Measurements from ENCODE around the gene GPC5. TPM values are rescaled to one million over a fixed set of nuclear protein-coding genes. Genes with fewer than 3 reads are reported as not detected.

GPC5 gene
- polyA plus RNA-seq, 6 donors from 2014 or later: 0.30 to 1.0 (median 0.40) TPM; not detected in 3

GRCh38 chr13:91540158-91540736 lies 141.8 kb downstream of the GPC5 start:
- H3K4me1 Mint-ChIP-seq: no peaks in the 10 kb centered on the region
- no peak overlapping the region for H3K27ac Mint-ChIP-seq
- DNase-seq (no peak), ATAC-seq (ENCODE audit: low read depth in 2 of 2) (no peak)
- no peaks in the 10 kb centered on the region for H3K36me3 Mint-ChIP-seq
- H3K4me3 Mint-ChIP-seq: no peak overlapping the region
- no peaks in the 10 kb centered on the region for H3K27me3 Mint-ChIP-seq
- peaks cover 0 to 5% (median 2%) of the 10 kb centered on the region in 7 donors for H3K9me3 Mint-ChIP-seq

DNA sequence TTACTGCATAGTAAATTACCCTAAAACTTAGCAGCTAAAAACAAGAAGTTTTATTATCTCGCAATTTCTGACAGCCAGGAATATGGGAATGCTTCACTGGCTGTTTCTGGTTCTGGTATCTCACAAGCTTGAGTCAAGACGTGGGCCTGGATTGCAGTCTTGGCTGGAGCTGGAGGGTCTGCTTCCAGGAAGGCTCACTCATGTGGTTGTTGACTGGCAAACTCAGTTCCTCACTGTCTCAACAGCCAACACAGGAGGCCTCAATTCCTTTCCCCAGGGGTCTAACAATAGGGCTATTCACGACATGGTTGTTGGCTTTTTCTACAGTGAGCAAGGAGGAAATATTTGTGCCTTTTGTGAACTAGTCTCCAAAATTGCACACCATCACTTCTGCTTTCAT lies 146.3 kb downstream of the GPC5 start:
- peaks cover 0 to 8% (median 7%) of the 10 kb centered on the region in 7 donors for H3K9me3 Mint-ChIP-seq
- ATAC-seq (ENCODE audit: low read depth in 2 of 2) (no peak), DNase-seq (no peak)
- H3K4me3 Mint-ChIP-seq: no peak overlapping the region
- H3K4me1 Mint-ChIP-seq: no peaks in the 10 kb centered on the region
- H3K36me3 Mint-ChIP-seq: no peaks in the 10 kb centered on the region
- no peaks in the 10 kb centered on the region for H3K27me3 Mint-ChIP-seq
- H3K27ac Mint-ChIP-seq: no peak overlapping the region

DNA sequence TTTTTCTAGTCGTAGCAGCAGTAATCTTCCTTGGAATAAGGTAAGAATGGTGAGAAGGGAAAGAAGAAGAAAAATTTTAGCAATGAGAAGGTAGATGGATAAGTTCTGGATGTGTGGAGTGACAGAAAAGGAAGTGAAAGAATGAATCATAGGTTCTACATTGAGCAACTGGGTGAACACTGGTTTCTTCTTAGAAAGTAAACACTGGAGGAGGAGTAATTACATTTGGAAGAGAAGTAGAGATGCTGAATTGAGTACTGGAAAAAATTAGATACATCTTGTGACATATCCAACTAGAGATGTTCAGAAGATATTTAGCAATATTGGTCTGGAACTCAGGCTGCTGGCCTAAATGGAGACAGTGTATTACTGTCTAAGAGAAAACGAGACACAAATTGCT lies 148.5 kb downstream of the GPC5 start:
- DNase-seq (no peak), ATAC-seq (ENCODE audit: low read depth in 2 of 2) (no peak)
- Mint-ChIP-seq H3K27ac (no peak overlapping the region), H3K4me1 (no peaks in the 10 kb centered on the region), H3K9me3 (peaks cover 5 to 16% (median 10%) of the 10 kb centered on the region in 7 donors), H3K27me3 (no peaks in the 10 kb centered on the region), H3K36me3 (no peaks in the 10 kb centered on the region), H3K4me3 (no peak overlapping the region)

DNA sequence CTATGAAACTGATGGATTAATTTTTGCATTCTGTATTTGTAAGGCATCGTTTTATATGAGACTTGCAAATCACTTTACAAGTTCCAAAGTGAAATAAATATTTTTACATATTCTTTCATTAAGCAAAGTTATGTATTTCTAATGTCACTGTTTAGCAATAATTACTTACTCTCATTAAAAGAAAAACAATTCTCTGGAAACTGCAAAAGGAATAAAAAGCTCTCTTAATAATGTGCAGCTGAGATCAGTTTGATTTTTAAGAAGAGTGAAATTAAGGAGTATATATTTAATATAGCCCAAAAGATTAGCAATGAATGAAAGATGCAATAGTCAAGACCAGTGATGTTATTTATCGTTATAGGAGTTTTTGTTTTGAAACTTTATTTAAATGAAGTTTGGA lies 155.2 kb downstream of the GPC5 start:
- Mint-ChIP-seq H3K4me1 (no peaks in the 10 kb centered on the region), H3K9me3 (peaks cover 9 to 27% (median 13%) of the 10 kb centered on the region in 7 donors)
- no peak for ATAC-seq (ENCODE audit: low read depth in 2 of 2)

GRCh38 chr13:91554101-91554500 lies 155.7 kb downstream of the GPC5 start:
- H3K4me1 Mint-ChIP-seq: no peaks in the 10 kb centered on the region
- DNase-seq: no peak
- no peaks in the 10 kb centered on the region for H3K36me3 Mint-ChIP-seq
- no peak overlapping the region for H3K27ac Mint-ChIP-seq
- no peak for ATAC-seq (ENCODE audit: low read depth in 2 of 2)
- H3K9me3 Mint-ChIP-seq: peaks cover 8 to 27% (median 11%) of the 10 kb centered on the region in 7 donors
- H3K4me3 Mint-ChIP-seq: no peak overlapping the region
- H3K27me3 Mint-ChIP-seq: no peaks in the 10 kb centered on the region

More for the DNA sequence above, 155.2 kb downstream of the GPC5 start:
- no peak for DNase-seq
- Mint-ChIP-seq H3K4me3 (no peak overlapping the region), H3K27me3 (no peaks in the 10 kb centered on the region), H3K36me3 (no peaks in the 10 kb centered on the region), H3K27ac (no peak overlapping the region)

DNA sequence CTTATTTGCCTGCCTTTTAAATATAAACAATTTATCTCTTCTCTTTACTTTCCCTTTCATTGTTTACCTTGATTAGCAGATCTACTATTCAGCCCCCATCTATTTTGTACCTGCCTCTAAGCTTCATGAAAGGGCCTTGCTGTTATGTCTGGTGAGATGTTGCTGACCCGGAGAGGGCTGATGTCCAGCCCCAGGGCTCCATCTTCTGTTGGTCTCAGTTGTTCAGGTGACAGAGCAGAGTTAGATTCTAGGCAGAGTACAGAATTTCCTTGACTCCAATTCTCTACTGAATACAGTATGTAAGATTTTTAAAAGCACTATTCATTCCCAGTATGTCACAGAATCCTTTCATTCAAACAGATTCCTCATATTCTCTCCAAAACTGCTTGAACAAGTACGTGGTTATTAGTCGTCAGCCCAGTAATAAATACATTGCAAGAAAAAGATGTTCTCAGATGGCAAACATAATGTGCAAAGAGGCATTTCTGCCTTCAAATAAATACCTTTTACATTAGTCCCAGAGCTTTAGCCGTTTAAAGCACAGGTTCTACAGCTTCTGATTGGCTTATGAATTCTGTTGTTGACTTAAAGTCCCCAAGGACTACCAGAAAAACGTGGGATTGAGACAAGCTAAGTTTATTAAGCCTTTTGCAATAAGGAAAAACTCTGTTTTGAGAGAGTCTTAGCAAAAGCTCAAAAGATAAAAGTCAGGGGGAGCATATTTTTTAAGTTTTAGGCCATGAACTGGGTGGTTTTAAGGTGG lies 159.1 kb downstream of the GPC5 start:
- ATAC-seq (ENCODE audit: low read depth in 2 of 2) (no peak), DNase-seq (no peak)
- Mint-ChIP-seq H3K4me1 (no peaks in the 10 kb centered on the region), H3K4me3 (no peak overlapping the region), H3K9me3 (peaks cover 2 to 13% (median 8%) of the 10 kb centered on the region in 7 donors), H3K36me3 (no peaks in the 10 kb centered on the region), H3K27ac (peak overlapping the region in 1 of 6 donors; percentile 26), H3K27me3 (no peaks in the 10 kb centered on the region)

DNA sequence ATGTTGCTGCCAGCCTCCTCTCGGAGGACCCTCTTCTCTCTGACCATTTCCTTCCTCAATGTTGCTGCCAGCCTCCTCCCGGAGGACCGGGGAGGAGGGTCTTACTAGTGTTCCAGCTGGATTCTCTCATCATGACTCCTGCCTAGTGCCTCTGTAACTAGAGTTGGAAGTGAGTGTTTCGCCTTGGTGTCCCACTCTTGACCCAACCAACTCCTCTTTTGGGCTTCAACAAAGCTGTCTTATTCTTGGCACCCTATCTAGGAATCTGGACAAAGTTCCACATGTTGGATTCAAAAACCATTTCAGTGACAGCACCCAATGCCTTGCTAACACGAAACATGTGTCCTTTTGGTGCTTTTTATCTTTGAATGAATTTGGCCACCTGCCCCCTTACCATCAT lies 165.4 kb downstream of the GPC5 start:
- ATAC-seq (ENCODE audit: low read depth in 2 of 2): no peak
- Mint-ChIP-seq H3K4me1 (no peaks in the 10 kb centered on the region), H3K9me3 (peaks cover 0 to 7% (median 4%) of the 10 kb centered on the region in 7 donors), H3K4me3 (peak overlapping the region in 2 of 8 donors; percentile 52 to 53), H3K36me3 (no peaks in the 10 kb centered on the region), H3K27ac (no peak overlapping the region), H3K27me3 (no peaks in the 10 kb centered on the region)
- no peak for DNase-seq

- no peak overlapping the region for H3K27ac Mint-ChIP-seq
Measured at GRCh38 chr13:91564396-91564795, 166.0 kb downstream of the GPC5 start.

GRCh38 chr13:91565296-91565695 lies 166.9 kb downstream of the GPC5 start:
- Mint-ChIP-seq H3K9me3 (peaks cover 0 to 6% (median 3%) of the 10 kb centered on the region in 7 donors), H3K36me3 (no peaks in the 10 kb centered on the region), H3K4me3 (no peak overlapping the region), H3K27ac (no peak overlapping the region), H3K27me3 (no peaks in the 10 kb centered on the region), H3K4me1 (no peaks in the 10 kb centered on the region)
- DNase-seq (no peak), ATAC-seq (ENCODE audit: low read depth in 2 of 2) (no peak)

More at GRCh38 chr13:91564396-91564795, 166.0 kb downstream of the GPC5 start:
- no peak for ATAC-seq (ENCODE audit: low read depth in 2 of 2)
- Mint-ChIP-seq H3K4me3 (no peak overlapping the region), H3K4me1 (no peaks in the 10 kb centered on the region), H3K9me3 (peaks cover 0 to 7% (median 4%) of the 10 kb centered on the region in 7 donors), H3K36me3 (no peaks in the 10 kb centered on the region), H3K27me3 (no peaks in the 10 kb centered on the region)
- DNase-seq: no peak

DNA sequence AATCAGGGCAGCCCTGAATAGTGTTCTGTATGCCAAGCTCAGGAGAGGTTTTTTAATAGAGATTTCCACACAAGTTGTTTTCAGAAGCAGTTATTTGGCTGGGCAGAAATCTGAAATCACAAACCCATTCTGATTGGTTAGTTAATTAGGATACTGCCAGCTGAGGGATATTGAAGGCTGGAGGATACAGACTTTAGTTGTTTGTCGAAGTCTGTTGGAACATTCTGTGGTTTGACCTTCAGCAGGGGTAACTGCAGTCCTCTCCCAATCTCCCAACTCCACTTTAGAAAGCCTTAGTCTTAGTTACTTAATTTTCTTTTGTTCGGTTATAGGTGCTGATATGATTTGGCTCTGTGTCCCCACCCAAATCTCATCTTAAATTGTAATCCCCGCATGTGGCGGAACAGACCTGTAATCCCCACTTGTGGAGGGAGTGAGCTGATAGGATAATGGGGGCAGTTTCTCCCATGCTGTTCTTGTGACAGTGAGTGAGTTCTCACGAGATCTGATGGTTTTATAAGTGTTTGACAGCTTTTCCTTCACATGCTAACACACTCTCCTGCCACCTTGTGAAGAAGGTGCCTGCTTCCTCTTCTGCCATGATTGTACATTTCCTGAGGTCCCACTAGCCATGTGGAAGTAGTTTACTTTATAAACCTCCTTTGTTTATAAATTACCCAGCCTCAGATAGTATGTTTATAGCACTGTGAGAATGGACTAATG lies 169.2 kb downstream of the GPC5 start:
- H3K27me3 Mint-ChIP-seq: no peaks in the 10 kb centered on the region
- H3K4me3 Mint-ChIP-seq: no peak overlapping the region
- H3K36me3 Mint-ChIP-seq: no peaks in the 10 kb centered on the region
- no peak overlapping the region for H3K27ac Mint-ChIP-seq
- no peak for ATAC-seq (ENCODE audit: low read depth in 2 of 2)
- H3K9me3 Mint-ChIP-seq: peaks cover 0 to 7% (median 4%) of the 10 kb centered on the region in 7 donors
- H3K4me1 Mint-ChIP-seq: no peaks in the 10 kb centered on the region
- no peak for DNase-seq

DNA sequence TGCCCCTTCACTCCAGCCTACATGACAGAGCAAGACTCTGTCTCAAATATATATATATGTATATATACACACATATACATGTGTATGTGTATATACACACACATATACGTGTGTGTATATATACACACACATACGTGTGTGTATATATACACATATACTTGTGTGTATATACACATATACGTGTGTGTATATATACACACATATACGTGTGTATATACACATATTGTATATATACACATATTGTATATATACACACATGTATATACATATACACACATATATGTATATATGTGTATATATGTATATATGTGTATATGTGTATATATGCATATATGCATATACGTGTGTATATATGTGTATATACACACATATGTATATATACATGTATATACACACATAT lies 173.3 kb downstream of the GPC5 start:
- peaks cover 0 to 5% (median 3%) of the 10 kb centered on the region in 7 donors for H3K9me3 Mint-ChIP-seq
- H3K27ac Mint-ChIP-seq: no peak overlapping the region
- H3K4me3 Mint-ChIP-seq: no peak overlapping the region
- ATAC-seq (ENCODE audit: low read depth in 2 of 2) (no peak), DNase-seq (no peak)
- no peaks in the 10 kb centered on the region for H3K4me1 Mint-ChIP-seq
- no peaks in the 10 kb centered on the region for H3K36me3 Mint-ChIP-seq
- no peaks in the 10 kb centered on the region for H3K27me3 Mint-ChIP-seq

- H3K36me3 Mint-ChIP-seq: no peaks in the 10 kb centered on the region
- no peaks in the 10 kb centered on the region for H3K27me3 Mint-ChIP-seq
- H3K27ac Mint-ChIP-seq: peak overlapping the region in 1 of 6 donors; percentile 26
- H3K4me1 Mint-ChIP-seq: no peaks in the 10 kb centered on the region
- DNase-seq (no peak), ATAC-seq (ENCODE audit: low read depth in 2 of 2) (no peak)
- no peak overlapping the region for H3K4me3 Mint-ChIP-seq
- H3K9me3 Mint-ChIP-seq: peaks cover 0 to 5% (median 2%) of the 10 kb centered on the region in 7 donors
Measured at GRCh38 chr13:91572439-91572838, 174.0 kb downstream of the GPC5 start.

DNA sequence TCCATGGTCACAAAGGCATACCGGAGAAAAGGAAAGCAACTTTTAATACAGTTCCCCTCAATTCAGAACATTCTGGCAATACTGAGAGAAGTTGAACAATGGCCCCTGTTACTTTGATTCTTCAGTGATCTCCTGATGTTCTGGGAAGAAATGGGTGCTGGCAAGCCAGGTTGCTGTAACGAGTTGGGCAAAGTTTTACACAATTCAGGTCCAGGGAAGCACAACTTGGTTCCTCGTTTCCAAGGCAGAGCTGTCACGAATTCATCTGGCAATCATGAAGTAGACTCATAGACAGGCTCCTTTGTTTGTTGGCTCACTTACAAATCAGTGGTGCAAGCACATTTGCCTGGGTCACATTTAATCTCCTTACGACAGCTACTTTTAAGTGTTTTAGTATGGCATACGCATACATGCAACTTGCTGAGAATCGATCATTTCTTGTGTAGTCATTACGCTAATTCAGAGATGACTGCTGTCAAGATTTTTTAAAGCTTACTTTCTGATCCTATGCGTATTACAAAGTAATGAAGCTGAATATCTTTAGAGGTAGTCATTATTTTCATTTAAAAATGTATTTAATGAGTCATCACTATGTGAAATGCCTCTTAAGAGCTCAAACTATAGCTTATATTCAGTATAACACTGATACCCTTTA lies 174.7 kb downstream of the GPC5 start:
- Mint-ChIP-seq H3K9me3 (peaks cover 0 to 5% (median 2%) of the 10 kb centered on the region in 7 donors), H3K36me3 (no peaks in the 10 kb centered on the region), H3K4me1 (no peaks in the 10 kb centered on the region), H3K27me3 (no peaks in the 10 kb centered on the region), H3K4me3 (no peak overlapping the region), H3K27ac (no peak overlapping the region)
- DNase-seq (no peak), ATAC-seq (ENCODE audit: low read depth in 2 of 2) (no peak)
